Lung (tissue), 12 donors: ENCODE results near the gene FRAT2. TPM values are rescaled to one million over a fixed set of nuclear protein-coding genes. Genes with fewer than 3 reads are reported as not detected.
A peak's percentile ranks its signal among the peaks of the same experiment; 100 is the strongest.

ENCODE experiments used
- ATAC-seq: fragments of 200-7000 bp; cut with Tn5 transposase; one replicate; pipeline ENCODE4 v1.9.1; 2020; ENCODE audit warnings: moderate number of reproducible peaks; ENCODE audit not compliant: insufficient read depth, low FRiP score
- DNase-seq, 3 donors: peaks; one replicate each; pipeline ENCODE4 v3.0.0-alpha.2; 2013 to 2017
- H3K27ac ChIP-seq, 2 donors: one replicate each; pipeline ENCODE4 v1.5.1; 2013; ENCODE audit warnings: mild to moderate bottlenecking in 2 of 2, moderate library complexity in 2 of 2, control low read depth in 1 of 2, inconsistent platforms in 1 of 2, low read depth in 1 of 2, low read length in 1 of 2
- H3K27me3 ChIP-seq, 3 donors: one replicate each; pipeline ENCODE4 v1.5.1; 2013; ENCODE audit warnings: low read length in 2 of 3; ENCODE audit not compliant: control insufficient read depth in 3 of 3, insufficient read depth in 3 of 3
- H3K36me3 ChIP-seq, 4 donors: one replicate each; pipeline ENCODE4 v1.5.1; 2013; ENCODE audit warnings: low read length in 4 of 4, mild to moderate bottlenecking in 1 of 4, moderate library complexity in 1 of 4; ENCODE audit not compliant: control insufficient read depth in 4 of 4, insufficient read depth in 4 of 4
- H3K4me1 ChIP-seq, 5 donors: one replicate each; pipeline ENCODE4 v1.5.1; 2013; ENCODE audit warnings: low read length in 5 of 5, mild to moderate bottlenecking in 2 of 5, moderate library complexity in 1 of 5; ENCODE audit not compliant: control insufficient read depth in 5 of 5, insufficient read depth in 5 of 5
- H3K4me3 ChIP-seq: one replicate; pipeline ENCODE4 v1.5.1; 2013; ENCODE audit warnings: mild to moderate bottlenecking, control low read depth, moderate library complexity
- H3K9ac ChIP-seq, 2 donors: one replicate each; pipeline ENCODE4 v1.5.1; 2013; ENCODE audit warnings: low read length in 2 of 2, control low read depth in 1 of 2; ENCODE audit not compliant: insufficient read depth in 1 of 2
- H3K9me3 ChIP-seq, 4 donors: one replicate each; pipeline ENCODE4 v1.5.1; 2013; ENCODE audit warnings: low read length in 3 of 4, mild to moderate bottlenecking in 1 of 4, moderate library complexity in 1 of 4; ENCODE audit not compliant: control insufficient read depth in 4 of 4, insufficient read depth in 3 of 4
- CTCF ChIP-seq: IDR thresholded peaks from 2 replicates; pipeline ENCODE4 v1.5.1; 2012; ENCODE audit warnings: mild to moderate bottlenecking; ENCODE audit errors: control extremely low read depth, extremely low read depth
- WGBS, 2 donors: extraction: QIAGEN DNeasy Blood & Tissue Kit; methylation state at CpG; one replicate each; pipeline ENCODE4 v1.1.7; 2013; 5-methylcytosine and 5-hydroxymethylcytosine counted together
- polyA plus RNA-seq, 2 donors: library from polyadenylated mRNA; stranded (reverse); fragments of 200-250 nt; gene quantifications; one replicate each; pipeline ENCODE4 v1.2.1, GENCODE V29; 2013
- total RNA-seq, 2 donors: library from RNA; depleted of rRNA in 1 of 2; stranded (reverse); fragments of >200 nt in 1 of 2; gene quantifications; one replicate each; pipeline ENCODE4 v1.2.1, GENCODE V29; 2014 to 2021
- donor health status: control.
- donor health status: control.
- donor health status: Bipolar disorder and iron deficiency.
- donor health status: healthy.
- donor health status: DM: yes; HTN: yes; CAD: no.

The FRAT2 gene
- total and polyA plus RNA-seq, 4 donors = 7.0 to 25.9 (median 17.3) TPM

DNA sequence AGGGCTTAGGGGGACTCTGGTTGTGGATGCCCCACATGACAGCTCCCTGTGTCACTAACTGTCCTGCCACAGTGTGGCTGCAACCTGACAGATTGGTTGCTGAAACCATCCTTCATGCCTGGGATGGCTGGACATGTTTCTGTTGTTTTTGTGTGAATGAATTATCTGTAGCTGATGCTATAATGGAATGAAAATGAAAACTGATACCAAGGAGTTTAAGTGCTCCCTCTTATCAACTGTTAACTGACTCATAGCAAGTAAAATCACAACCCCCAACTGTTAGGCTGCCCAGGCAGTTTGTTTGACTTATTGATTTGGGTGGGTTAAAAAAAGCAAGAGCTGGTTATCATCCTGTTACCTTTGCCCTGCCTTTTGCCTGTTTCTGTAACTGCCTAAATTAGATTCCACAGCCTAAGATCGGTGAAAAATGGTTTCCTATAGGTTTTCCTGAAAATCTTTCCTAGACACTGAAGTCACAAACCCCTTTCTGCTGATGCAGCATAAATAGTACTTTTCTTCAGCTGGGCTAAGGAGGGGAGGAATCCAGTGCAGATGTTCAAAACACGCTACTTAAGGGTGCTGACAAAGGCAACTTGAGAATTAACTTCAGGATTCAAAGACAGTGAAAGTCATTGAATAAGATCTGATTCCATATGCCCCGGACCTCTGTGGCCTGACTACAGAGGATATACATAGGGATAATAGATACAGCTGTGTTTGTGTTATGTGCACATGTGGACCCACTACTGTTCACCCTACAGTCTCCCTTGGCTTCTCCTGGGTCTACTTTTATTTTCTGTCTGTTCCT, 5.7 kb downstream of the FRAT2 start:
- peaks cover 0 to 7% (median 0%) of the 10 kb centered on the region in 4 donors for H3K36me3 ChIP-seq
- peaks cover 0 to 31% (median 12%) of the 10 kb centered on the region in 5 donors for H3K4me1 ChIP-seq
- H3K27ac ChIP-seq = peak overlapping the region in 1 of 2 donors; percentile 66
- WGBS, 2 donors = 88 to 92% methylated on average over 3 of the region's 3 CpGs
- ATAC-seq (no peak), DNase-seq (peak in 1 of 3 donors; percentile 25)
- no peak for TF ChIP-seq CTCF
- H3K9me3 ChIP-seq = no peaks in the 10 kb centered on the region
- H3K4me3 ChIP-seq = no peak overlapping the region
- peak overlapping the region in 1 of 2 donors; percentile 38 for H3K9ac ChIP-seq
- H3K27me3 ChIP-seq = no peaks in the 10 kb centered on the region

DNA sequence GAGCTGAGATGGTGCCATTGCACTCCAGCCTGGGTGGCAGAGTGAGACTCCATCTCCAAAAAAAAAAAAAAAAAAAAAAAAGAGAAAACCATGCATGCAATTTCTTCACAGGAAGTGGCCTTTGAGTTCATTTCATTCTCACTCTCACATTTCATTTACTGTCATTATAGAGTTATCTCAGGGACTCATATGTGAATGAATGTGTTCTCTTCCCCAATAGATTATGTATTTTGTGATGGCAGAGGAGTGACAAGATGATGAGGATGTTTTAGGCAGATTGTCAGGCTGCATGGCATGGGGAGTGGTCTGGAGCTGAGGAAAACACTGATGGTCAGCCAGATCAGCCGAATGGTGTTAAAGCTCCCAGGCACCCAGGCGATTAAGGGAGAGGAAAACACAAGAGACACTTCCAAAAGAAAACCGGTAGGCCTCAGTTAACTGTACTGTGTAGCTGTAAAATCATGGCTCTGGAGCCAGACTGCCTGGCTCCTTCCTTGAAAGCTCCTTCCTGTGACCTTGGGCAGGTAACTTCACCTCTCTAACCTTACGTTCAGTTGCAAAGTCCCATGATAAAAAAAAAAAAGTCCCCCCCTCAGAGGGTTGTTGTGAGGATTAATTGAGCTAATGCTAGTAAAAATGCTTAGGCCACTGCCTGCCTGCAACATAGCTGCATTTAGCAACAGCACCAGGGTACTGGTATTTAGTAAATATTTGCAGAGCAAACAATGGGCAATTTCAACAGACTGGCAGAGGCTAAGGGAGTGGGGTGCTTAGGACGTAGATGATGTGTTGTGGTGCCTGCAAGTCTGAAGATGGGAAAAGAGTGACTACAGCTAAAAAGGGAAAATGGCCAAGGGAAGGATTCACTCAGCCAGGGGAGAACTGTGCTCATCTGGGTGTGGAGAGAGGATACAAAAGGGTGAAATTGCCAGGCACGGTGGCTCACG, 6.9 kb downstream of the FRAT2 start:
- Histone ChIP-seq H3K36me3 (peaks cover 0 to 7% (median 0%) of the 10 kb centered on the region in 4 donors), H3K27me3 (no peaks in the 10 kb centered on the region), H3K4me3 (no peak overlapping the region), H3K27ac (peak overlapping the region in 1 of 2 donors; percentile 71), H3K4me1 (peaks cover 0 to 22% (median 12%) of the 10 kb centered on the region in 5 donors), H3K9me3 (no peaks in the 10 kb centered on the region), H3K9ac (no peak overlapping the region)
- no peak for TF ChIP-seq CTCF
- 62 to 68% methylated on average over 7 of the region's 7 CpGs for WGBS, 2 donors
- peak in 2 of 3 donors; percentile 8 to 24 for DNase-seq
- ATAC-seq = peak; percentile 70

GRCh38 chr10:97325754-97326153, 8.8 kb downstream of the FRAT2 start:
- no peak overlapping the region for H3K9ac ChIP-seq
- H3K4me3 ChIP-seq = no peak overlapping the region
- H3K36me3 ChIP-seq = peaks cover 0 to 7% (median 0%) of the 10 kb centered on the region in 4 donors
- H3K27ac ChIP-seq = no peak overlapping the region
- TF ChIP-seq CTCF = no peak
- WGBS, 2 donors = 89% methylated on average over 9 of the region's 9 CpGs
- ATAC-seq (no peak), DNase-seq (no peak)
- no peaks in the 10 kb centered on the region for H3K9me3 ChIP-seq
- peaks cover under 1 to 25% (median 7%) of the 10 kb centered on the region in 5 donors for H3K4me1 ChIP-seq
- H3K27me3 ChIP-seq = peaks cover 0 to 16% (median 4%) of the 10 kb centered on the region in 3 donors
